Hepatic stellate cell (primary cell): ENCODE results near the gene VSIG10.
"Not testable (repeated sequence)": the region's sequence is repeated elsewhere in the genome, so short reads cannot be mapped to it uniquely, and the experiment has no call there.

ENCODE experiments used
- DNase-seq: peaks from one replicate; pipeline ENCODE4 v3.0.0; 2011; ENCODE audit warnings: low spot score

VSIG10 gene

DNA sequence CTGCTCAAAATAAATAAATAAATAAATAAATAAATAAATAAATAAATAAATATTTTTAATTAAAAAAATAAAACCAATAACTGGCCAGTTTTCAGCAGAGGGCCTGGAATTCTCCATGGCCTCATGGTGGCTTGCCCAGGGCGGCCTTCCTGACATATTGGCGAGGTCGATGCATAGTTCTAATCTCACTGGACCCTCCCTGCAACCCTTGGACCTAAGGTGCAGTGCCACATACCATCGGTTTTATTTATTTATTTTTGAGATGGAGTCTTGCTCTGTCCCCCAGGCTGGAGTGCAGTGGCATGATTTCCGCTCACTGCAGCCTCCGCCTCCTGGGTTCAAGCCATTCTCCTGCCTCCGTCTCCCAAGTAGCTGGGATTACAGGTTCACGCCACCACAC lies 3.9 kb upstream of the VSIG10 start:
- no peak for DNase-seq

DNA sequence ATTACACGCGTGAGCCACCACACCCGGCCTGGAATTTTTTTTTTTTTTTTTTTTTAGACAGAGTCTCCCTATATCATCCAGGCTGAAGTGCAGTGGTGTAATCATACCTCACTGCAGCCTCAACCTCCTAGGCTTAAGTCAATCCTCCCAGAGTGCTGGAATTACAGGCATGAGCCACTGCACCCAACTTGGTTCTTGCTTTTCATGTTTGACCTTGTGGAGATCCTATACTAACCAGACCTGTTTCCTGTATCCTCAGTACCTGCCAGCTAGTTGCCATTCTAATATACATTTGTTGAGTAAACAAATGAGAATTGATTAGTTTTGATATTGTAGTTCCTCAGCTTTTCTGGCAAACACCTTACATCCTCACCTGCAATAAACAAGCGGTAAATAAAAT lies 3.2 kb upstream of the VSIG10 start:
- DNase-seq = no peak

DNA sequence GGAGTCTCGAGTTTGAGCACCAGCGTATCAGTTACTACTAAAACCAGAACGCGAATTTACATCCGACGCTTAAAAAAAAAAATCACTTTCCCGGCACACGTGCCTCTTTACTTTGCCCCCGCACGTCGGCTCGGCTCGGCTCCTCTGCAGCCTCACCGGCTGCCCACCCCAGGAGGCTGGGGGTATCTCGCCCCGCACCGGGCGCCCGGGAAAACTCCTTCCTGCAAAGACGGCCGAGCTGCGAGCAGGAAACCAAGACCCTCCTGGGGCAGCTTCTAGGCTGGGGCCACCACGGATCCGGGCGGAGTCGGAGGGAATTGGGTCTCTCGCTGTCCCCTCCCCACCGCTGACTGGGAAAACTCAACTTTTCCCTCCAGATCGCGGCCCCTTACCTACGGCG lies 610 bp downstream of the VSIG10 start:
- peak; percentile 28 for DNase-seq

DNA sequence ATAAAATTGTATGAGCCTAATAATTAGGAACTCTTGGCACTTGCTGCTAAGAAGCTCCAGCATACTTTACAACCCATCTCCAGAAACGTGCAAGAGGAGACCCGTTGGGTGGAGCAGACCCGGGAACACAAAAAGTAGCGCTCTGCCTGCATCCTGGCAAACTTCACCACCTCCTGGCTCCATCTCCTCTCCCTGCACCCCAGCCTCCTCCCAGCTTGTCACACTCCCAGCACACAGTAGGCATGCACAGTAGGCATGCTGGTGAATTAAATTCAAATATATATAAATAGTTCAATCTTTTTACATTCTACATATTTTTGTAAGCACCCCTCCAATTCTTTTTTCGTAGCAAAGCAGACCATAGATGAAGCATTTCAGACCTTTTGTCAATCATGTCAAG lies 1.2 kb downstream of the VSIG10 start:
- no peak for DNase-seq

DNA sequence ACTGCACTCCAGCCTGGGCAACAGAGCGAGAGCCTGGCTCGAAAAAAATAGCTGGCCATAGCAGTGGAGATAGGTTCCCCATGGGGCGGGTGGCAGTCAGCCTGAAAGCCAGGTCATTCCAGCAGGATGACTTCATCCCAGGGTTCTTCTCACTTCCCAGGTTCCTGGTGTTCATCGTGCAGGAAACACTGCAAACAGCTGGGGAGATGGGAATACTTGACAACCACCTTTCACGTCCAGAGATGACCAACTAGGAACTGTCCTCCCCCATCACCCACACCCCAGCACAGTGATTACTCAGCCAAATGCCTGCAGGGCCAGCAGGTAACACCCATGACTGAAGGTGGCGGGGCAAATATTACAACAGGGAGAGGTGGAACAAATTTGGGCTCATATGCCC lies 1.7 kb downstream of the VSIG10 start:
- DNase-seq = no peak

DNA sequence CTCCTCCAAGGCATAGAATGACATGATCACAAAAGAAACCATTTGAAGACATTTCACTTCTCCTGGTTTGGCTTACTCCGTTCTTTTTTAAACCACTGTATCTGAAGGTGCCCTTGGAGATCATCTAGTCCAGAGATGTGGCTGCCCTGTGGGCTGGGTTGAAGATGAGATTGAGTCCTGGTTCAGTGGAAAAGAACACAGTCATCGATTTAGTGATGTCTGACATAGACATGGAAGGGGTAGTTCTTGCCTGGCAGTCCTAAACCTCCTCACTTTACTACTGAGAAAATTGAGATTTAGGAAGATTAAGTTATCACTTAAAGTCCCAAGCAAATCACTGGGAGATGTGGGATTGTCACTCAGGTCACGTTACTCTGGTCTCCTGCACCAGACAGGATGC lies 2.8 kb downstream of the VSIG10 start:
- no peak for DNase-seq

DNA sequence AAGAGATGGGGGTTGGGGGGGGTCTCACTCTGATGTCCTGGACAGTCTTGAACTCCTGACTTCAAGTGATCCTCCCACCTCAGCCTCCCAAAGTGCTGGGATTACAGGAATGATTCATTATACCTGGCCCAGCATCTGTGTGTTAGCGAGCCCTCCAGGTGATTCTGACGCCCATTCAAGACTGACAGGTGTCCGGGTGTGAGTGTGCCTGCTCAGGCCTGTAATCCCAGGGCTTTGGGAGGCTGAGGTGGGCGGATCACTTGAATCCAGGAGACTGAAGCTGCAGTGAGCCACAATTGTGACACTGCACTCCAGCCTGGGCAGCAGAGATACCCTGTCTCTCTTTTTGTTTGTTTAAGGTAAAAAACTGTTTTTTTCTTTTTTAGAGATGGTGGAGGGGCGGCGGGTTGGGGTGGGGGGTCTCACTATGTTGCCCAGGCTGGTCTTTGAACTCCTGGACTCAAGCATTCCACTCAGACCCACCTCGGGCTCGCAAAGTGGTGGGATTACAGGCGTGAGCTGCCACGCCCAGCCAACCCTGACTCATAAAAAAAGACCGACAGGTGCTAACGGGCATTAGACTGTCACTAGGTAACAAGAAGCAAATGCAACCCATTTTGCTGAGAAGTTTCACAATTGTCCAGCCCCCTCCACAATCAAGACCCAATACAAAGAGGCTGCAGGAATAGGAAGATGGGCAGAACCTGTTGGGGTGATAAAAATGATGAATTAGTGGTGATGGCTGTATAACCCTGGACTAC lies 4.7 kb downstream of the VSIG10 start:
- no peak for DNase-seq

DNA sequence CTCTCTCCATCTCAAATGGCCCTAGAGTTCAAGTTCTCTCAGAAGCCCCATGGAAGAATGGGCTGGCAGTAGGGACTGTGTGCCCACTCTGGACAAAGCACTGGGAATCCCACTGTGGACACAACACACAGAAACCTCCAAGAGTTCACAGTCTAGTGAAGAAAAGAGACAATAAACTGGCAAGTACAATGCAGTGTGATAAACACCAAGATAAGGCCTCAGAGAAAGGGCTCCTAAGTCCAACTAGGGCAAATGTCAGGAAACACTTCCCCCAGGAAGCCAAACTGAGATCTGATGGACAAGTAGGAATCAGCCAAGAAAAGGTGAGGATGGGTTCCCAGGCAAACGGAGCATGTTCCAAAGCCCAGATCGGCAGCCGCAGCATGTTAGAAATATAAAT lies 5.4 kb downstream of the VSIG10 start:
- no peak for DNase-seq

DNA sequence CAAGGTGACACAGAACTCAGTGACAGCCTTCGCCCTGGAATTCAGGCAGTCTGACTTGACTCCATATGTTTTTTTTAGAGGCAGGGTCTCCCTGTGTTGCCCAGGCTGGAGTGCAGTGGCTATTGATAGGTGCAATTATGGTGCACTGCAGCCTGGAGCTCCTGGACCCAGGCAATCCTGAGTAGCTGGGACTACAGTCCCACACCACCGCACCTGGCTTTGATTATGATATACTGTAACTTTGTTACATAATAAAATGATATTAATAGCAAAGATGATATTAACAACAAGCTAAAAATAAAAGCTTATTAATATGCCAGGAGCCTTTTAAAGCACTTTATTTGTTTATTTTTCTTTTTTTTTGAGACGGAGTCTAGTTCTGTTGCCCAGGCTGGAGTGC lies 9.8 kb downstream of the VSIG10 start:
- DNase-seq = no peak

DNA sequence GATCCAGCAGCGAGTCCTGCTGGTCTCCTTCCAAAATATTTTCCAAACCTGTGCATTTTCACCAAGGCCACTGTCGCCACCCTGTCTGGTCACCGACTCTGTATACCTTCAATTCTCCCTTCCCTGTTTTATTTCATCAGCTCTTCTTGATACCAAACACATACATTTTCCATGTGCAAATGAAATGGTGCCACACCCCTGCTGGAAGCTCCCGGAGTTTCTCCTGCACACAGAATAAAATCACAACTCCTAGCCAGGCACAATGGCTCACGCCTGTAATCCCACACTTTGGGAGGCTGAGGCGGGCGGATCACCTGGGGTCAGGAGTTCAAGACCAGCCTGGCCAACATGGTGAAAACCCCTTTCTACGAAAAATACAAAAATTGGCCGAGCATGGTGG lies 14.0 kb downstream of the VSIG10 start:
- DNase-seq = no peak

DNA sequence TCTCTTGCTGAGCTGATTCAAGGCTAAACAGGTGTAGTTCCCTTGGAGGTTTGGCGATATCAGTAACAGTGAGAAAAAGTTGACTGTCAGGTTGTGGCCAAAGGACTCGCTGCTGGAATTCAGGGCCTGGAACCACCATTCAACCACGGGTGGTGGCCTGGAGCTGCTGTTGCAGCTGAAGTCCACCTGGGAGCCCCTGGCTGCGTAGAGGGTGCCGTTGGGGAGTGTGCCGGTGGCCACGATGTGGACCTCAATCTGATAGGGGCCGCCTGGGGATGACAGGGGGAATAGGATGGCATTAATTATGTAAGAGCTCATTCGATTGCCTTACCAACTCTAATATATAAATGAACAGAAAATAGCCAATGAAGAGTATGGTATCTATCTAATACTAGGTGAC lies 21.6 kb downstream of the VSIG10 start:
- no peak for DNase-seq

DNA sequence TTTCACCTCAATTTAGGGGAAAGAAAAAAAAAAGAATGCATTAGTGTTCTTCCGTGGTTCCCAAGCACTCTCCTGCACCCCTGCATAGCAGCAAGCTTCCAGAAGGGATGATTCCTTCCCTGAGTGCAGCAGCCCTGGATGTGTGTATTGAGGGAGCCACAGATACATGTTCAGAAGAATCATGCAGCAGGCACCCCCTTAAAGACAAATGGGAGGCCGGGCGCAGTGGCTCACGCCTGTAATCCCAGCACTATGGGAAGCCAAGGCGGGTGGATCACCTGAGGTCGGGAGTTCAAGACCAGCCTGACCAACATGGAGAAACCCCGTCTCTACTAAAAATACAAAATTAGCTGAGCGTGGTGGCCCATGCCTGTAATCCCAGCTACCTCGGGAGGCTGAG lies 22.3 kb downstream of the VSIG10 start:
- DNase-seq = not testable (repeated sequence)

DNA sequence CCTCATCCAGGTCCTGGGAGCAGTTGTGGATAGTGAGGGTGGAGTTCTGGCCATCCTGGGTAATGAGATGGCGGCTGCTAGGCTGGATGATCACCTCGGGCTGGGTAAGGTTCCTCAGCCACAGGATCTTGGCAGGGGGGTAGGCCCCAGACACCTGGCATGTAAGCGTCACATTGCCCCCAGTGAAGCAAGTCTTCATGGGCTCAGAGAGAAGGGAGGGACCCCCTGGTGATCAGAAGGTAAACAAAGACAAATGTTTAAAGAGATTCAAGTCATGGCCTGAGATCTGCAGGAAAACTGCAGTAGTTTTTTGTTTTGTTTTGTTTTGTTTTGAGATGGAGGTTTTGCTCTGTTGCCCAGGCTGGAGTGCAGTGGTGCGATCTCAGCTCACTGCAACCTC lies 30.0 kb downstream of the VSIG10 start:
- DNase-seq = no peak

DNA sequence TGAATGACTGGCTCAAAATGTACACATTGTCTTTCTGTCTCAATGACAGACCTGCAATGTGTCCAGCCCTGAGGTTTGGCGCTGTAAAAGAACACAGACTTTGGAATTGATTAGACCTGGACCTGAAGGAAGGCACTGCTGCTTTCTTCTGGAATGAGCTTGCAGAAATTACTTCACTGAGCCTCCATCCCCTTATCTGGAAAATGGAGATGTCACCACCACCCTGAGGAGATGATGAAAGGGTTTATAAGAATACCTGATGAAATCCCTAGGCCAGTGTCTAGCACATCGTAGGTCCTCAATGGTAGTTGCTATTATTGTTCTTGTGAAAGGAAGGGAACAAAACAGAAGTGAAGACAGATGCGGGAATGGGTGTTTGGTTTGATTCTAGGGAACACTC lies 33.2 kb downstream of the VSIG10 start:
- no peak for DNase-seq

DNA sequence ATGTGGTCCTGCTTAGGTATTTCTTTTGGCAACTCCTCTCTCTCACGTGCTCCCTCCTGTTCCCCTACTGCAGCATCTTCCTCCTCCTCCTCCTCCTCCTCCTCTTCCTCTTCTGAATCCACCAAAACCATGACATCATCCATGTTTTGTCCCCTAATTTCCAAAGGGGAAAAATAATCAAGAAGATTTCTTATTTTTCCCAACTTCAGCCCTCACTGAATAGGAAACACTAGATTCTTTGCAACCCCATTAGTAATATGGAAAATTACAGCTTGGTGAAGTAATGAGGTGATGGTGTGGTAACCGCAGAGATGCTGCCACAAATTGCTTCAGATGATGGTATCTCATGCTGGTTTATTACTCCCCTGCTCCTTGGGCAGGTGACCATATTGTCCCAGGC lies 35.4 kb downstream of the VSIG10 start:
- no peak for DNase-seq

DNA sequence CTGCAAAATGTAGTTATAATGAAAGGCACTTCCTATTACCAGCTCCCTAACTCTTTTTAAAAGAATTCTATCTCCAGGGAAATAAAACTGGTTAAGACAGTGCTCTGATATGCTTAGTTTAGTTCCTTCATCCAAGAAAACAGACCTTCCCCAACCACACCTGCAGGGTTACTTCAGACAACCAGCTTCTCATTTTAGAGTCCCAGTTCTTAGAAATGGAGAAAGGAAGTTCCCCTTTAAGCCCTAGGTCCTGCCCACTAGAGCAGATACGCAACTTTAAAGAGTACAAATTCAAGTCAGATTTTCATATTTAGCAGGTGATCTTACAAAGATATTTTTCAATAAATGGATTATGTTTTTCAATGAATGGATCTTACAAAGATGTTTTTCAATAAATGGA lies 38.4 kb downstream of the VSIG10 start:
- DNase-seq = no peak

DNA sequence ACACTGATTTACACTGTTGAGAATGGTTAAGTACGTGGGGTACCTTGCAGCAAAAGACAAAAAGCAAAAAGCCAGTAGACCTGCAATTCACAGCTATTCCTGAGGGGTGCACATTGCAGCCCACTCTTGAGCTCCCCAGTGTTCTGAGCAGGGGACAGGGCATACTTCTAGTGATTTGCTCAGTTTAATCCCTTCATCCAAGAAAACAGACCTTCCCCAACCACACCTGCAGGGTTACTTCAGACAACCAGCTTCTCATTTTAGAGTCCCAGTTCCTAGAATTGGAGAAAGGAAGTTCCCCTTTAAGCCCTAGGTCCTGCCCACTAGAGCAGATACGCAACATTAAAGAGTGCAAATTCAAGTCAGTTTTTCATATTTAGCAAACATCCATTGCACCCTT lies 39.2 kb downstream of the VSIG10 start:
- DNase-seq = no peak

DNA sequence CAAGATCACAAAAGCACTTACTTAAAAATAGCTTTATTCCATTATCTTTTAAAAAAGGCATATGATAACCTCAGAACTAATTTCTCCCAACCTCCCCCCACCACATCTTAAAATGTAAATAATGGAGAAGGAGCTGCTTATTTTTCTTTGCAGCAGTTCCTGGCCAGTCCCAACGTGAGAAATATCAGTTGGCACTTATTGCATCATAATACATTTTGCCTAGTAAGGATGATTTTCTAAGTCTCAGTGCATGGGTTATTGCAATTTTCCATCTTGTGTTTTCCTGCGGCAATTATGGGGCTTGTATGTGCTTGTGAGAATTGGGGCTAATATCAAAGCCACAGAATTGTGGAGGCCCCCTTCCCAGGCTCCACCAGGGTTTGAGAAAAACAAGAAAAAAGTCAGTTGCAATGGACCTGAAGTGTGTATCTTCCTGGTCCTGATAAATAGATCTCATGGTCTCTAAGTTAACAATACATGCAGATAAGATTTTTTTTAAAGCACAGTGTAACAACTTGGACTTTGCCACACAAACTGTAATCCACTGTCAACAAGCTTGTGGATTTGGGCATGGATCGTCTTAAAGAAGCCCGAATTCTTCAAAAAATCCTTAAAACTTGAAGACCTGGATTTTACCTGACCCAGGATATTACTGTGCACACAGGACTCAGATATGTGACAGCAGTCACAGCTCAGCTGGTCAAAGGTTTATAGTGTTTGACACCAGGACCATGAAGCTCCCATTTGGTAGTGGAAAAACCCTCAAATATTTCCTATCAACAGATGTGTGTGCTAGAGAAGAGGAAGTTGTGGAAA lies 40.0 kb downstream of the VSIG10 start:
- no peak for DNase-seq

DNA sequence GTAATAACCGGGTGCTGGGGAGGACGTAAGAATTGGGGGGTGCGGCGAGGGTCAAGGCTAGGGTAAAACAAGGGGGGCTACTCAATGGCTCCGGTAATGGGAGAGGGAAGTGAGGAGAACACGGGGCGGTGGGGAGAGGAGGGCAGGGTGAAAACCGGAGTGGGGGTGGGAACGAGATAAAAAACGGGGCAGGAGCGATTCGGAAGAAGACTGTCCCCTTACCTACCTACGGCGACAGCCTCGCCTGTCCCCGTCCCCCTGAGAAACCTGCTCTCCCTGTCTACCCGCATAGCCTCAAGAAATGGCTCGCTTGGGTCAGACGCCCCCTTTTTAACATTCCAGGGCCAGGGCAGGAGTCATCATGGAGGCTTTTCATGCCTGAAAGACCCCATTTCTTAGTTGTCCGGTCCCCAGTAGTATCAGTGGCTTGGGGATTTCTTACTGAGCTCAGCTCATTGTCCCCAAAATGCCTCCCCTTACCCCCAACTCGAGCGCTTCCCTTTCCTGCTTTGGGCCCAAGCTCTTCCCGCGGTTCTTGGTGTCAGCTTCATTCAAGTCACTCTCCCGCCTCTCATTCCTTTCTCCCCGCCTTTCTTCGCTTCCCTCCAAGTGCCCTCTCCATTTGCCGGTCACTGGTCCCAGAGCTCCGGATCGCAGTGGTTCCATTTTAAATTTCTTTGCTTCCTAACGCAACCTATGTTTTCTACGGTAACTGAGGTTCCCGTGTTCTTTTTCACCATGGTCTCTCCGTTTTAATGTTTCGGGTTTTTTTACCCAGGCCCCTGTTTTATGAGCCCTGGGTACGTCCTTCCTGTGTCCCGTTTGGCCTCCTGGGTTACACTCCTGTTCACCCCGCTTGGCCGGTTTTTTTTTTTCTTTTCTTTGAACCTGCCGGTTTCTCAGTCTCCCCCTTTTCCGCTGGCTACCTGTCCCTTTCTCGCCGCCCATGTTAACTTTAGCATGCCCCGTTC lies 41.7 kb downstream of the VSIG10 start:
- peak; percentile 77 for DNase-seq

DNA sequence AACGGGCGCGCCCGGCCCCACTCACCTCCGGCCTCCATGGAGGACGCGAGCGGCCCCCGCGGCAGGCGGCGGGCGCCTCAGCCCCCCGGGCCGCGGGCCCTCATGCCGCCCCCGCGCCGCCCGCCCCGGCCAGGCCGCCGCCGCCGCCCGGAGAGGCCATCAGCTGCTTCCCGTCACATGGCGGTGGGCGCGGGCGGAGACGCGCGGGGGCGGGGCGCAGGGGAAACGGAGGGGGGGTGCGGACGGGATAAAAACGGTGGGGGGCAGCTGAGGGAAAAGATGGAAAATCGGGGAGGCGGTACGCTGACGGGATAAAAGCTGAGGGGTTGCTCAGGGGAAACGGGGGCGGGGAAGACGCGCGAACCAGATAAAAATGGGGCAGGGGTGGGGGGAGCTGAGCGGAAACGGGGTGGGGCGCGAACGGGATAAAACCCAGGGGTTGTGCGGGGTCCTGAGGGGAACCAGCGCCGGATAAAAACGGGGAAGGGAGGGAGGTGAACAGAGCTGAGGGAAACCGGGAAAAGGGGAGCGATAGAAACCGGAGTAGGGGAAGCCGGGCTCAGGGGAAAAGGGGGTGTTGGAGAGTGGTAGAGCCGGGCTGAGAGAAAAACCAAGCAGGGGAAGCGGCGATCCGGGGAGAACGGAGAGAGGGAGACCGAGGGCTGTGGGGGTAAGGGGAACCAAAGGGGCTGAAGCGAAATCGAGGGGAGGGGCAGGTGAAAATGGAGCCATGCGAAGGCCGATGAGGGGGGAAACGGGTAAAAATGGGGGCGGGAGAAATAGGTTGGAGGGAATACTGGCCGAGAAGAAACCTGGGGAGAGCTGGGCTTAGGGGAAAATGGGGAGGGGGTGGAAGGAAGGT lies 42.6 kb downstream of the VSIG10 start, which contains the start of gene WSB2:
TSS of gene WSB2 (minus strand) at position 169 of the 862 bp plus-strand sequence. CDS start at position 38, 131 bp downstream.
- DNase-seq = peak; percentile 66

DNA sequence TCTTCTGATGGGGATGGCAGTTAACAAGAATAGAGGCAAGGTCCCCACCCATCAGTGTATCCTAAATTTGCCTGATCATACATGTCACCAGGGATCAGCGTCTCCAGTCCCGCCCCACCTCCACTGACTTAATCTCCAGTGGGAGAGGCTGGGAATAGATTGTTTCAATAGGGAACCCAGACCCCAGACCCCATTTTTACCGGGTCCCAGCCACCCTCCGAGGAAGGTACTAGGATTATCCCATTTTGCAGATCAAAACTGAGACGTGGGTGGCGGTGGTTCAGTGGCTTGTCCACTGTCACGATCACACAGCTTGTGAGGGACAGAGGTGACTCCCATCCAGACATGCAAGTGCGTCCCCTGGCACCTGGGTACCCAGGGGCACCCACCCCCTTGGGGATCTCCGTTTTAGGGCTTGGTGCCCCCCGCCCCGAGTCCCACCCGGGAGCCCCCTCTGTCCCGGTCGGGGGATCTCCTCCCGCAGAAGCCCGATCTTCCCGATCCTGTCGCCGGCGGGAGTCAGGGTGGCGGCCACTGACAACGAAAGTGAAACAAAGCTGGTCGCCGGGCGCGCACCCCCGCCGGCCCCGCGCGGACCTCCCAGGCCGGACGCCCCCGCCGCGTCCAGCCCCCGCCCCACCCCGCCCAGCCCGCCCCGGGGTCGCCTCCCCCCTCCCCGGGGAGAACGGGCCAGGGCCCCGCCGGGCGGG lies 43.4 kb downstream of the VSIG10 start:
- DNase-seq = peak; percentile 73
